Kidney (tissue), 14 donors: ENCODE results near the gene GSTM1. TPM values are rescaled to one million over a fixed set of nuclear protein-coding genes. Genes with fewer than 3 reads are reported as not detected.
A peak's percentile ranks its signal among the peaks of the same experiment; 100 is the strongest.

Experiments used
- DNase-seq, 5 donors: peaks; one replicate each; pipeline ENCODE4 v3.0.0-alpha.2; 2013 to 2020
- FAIRE-seq: peaks from 2 replicates; lab custom pipeline; 2012; peaks lifted over from hg19 to GRCh38; lab: Jason Lieb, UNC
- H3K27ac ChIP-seq, 2 donors: one replicate each; pipeline ENCODE4 v1.7.0; 2013; ENCODE audit warnings: low read depth in 2 of 2, low read length in 2 of 2, inconsistent platforms in 1 of 2
- H3K27me3 ChIP-seq: one replicate; pipeline ENCODE4 v1.7.1; 2013; ENCODE audit warnings: low read length, inconsistent platforms; ENCODE audit not compliant: control insufficient read depth, insufficient read depth
- H3K36me3 ChIP-seq, 3 donors: one replicate each; pipeline versions ENCODE4 v1.7.0 to v1.7.1; 2013; ENCODE audit warnings: low read length in 3 of 3, control low read depth in 1 of 3, inconsistent platforms in 1 of 3; ENCODE audit not compliant: insufficient read depth in 3 of 3, control insufficient read depth in 2 of 3
- H3K4me1 ChIP-seq, 3 donors: one replicate each; pipeline versions ENCODE4 v1.7.0 to v1.7.1; 2013; ENCODE audit warnings: low read length in 3 of 3, inconsistent platforms in 1 of 3, low read depth in 1 of 3; ENCODE audit not compliant: control insufficient read depth in 2 of 3, insufficient read depth in 2 of 3
- H3K4me3 ChIP-seq, 3 donors: one replicate each; pipeline versions ENCODE4 v1.7.0 to v1.8.1; 2013; ENCODE audit warnings: low read length in 3 of 3, control low read depth in 1 of 3, inconsistent platforms in 1 of 3
- H3K9ac ChIP-seq, 3 donors: one replicate each; pipeline versions ENCODE4 v1.7.0 to v1.7.1; 2013; ENCODE audit warnings: low read length in 3 of 3, control low read depth in 1 of 3, inconsistent platforms in 1 of 3
- H3K9me3 ChIP-seq, 3 donors: one replicate each; pipeline versions ENCODE4 v1.7.0 to v1.7.1; 2013; ENCODE audit warnings: low read length in 3 of 3, control low read depth in 1 of 3, inconsistent platforms in 1 of 3; ENCODE audit not compliant: control insufficient read depth in 2 of 3, insufficient read depth in 1 of 3
- CTCF ChIP-seq: IDR thresholded peaks from 3 replicates; pipeline ENCODE4 v1.5.1; 2012; ENCODE audit warnings: mild to moderate bottlenecking, moderate library complexity, borderline replicate concordance; ENCODE audit not compliant: insufficient read depth; ENCODE audit errors: extremely low read depth
- intact Hi-C: fragments of 100-400 bp; cut with DNase I; formaldehyde crosslinking; loops from one replicate; pipeline ENCODE4 v1.11.1; 2022
- polyA plus RNA-seq: library from polyadenylated mRNA; stranded (reverse); fragments of 350-450 nt; fragmentation: Illumina TruSeq; extraction: RNeasy Lipid Tissue Mini Kit (QIAGEN cat#74804); gene quantifications from one replicate; pipeline ENCODE4 v1.2.3, GENCODE V29; 2014; ENCODE audit warnings: low read depth, low replicate concordance; ENCODE audit not compliant: insufficient read depth
- total RNA-seq: library from RNA; stranded (reverse); fragmentation: NEBNext Ultra II Directional; extraction: Animal tissue kit (Norgen Biotek cat#: 25700); gene quantifications from one replicate; pipeline ENCODE4 v1.2.1, GENCODE V29; 2021
- donor health status: control.
- donor health status: control.
- donor health status: control.
- donor health status: control.
- donor health status: control.
- donor health status: DM: yes; HTN: yes; CAD: no.
- donor health status: Normal renal cell carcinoma (clear cell type).

GSTM1 gene
- total and polyA plus RNA-seq, 2 donors from 2014 or later, result 61.2 TPM; not detected in 1

GRCh38 chr1:109722908-109723691, 35.5 kb downstream of the GSTM1 start:
- FAIRE-seq (no peak), DNase-seq (peak in 2 of 5 donors; percentile 14 to 45)
- no peak for TF ChIP-seq CTCF
- Histone ChIP-seq H3K4me1 (no peaks in the 10 kb centered on the region), H3K36me3 (no peaks in the 10 kb centered on the region), H3K4me3 (no peak overlapping the region), H3K27me3 (no peaks in the 10 kb centered on the region), H3K9ac (no peak overlapping the region), H3K9me3 (no peaks in the 10 kb centered on the region), H3K27ac (no peak overlapping the region)
- intact Hi-C loops, result no loop called here

- TF ChIP-seq CTCF, result no peak
- Histone ChIP-seq H3K9me3 (no peaks in the 10 kb centered on the region), H3K36me3 (no peaks in the 10 kb centered on the region), H3K4me3 (no peak overlapping the region), H3K9ac (no peak overlapping the region), H3K27me3 (no peaks in the 10 kb centered on the region), H3K4me1 (no peaks in the 10 kb centered on the region), H3K27ac (no peak overlapping the region)
- DNase-seq, result no peak
- FAIRE-seq, result no peak
- intact Hi-C loops, result no loop called here
Observed at GRCh38 chr1:109724933-109725332, 37.3 kb downstream of the GSTM1 start.

DNA sequence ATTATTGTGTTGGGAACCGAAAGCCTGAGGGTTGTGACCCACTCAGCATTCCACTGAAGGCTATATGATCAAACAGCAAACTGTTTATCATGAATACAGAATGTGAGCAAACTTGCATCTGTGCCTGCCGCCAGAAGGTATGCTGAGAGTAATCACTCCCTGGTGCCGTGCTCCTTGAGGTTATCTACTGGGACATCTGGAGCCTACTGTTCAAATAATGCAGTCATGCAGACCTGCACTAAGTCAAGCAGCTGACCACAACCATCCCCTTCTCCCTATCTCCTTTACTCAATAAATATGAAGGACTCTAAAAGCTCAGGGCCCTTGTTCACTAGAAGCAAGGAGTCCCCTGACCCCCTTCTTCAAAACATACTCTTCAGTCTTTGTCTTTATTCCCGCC, 37.9 kb downstream of the GSTM1 start:
- no peak for TF ChIP-seq CTCF
- Histone ChIP-seq H3K27ac (peak overlapping the region; percentile 35 to 48), H3K4me3 (no peak overlapping the region), H3K9me3 (no peaks in the 10 kb centered on the region), H3K36me3 (no peaks in the 10 kb centered on the region), H3K9ac (no peak overlapping the region), H3K27me3 (no peaks in the 10 kb centered on the region), H3K4me1 (peaks cover 0 to under 1% (median 0%) of the 10 kb centered on the region in 3 donors)
- FAIRE-seq, result no peak
- no peak for DNase-seq
- intact Hi-C loops, result no loop called here
